SK-N-SH (cell line): Measurements from ENCODE around the gene GNAZ. TPM values are rescaled to one million over a fixed set of nuclear protein-coding genes. Genes with fewer than 3 reads are reported as not detected.

Source experiments
- CTCF ChIA-PET: fragments of 300-600, 350-600 bp; formaldehyde crosslinking; extraction: SDS; loops from one replicate; lab custom pipeline; 2021; lab: Yijun Ruan, JAX
- POLR2A ChIA-PET: fragments of 350-600 bp; sonication (Branson Sonifier 250); formaldehyde crosslinking; extraction: SDS; loops from one replicate; lab custom pipeline; 2020; ENCODE audit warnings: antibody characterized with exemption, inconsistent platforms; lab: Yijun Ruan, JAX
- DNase-seq: peaks from one replicate; pipeline ENCODE4 v3.0.0; 2012
- H2AFZ ChIP-seq: fragments of 200-600 bp; sonication (generic); 2 replicates; pipeline ENCODE4 v1.8.1; 2016; ENCODE audit warnings: antibody characterized with exemption, mild to moderate bottlenecking, low read depth
- H3F3A ChIP-seq: fragments of 200-600 bp; sonication (generic); replicated peaks from 2 replicates; pipeline ENCODE3; 2016; ENCODE audit warnings: antibody characterized with exemption, mild to moderate bottlenecking; ENCODE audit not compliant: insufficient read depth
- H3K27ac ChIP-seq, 2 experiments: fragments of 200-500 bp in 1 of 2; fragments of 200-600 bp in 1 of 2; sonication (Bioruptor generic) in 1 of 2; sonication (generic), shearing (Covaris generic) in 1 of 2; 2 replicates each; pipeline versions ENCODE4 v1.5.1 to v1.6.1; 2014 to 2016; ENCODE audit warnings: low read depth in 2 of 2, inconsistent platforms in 1 of 2, low read length in 1 of 2, mild to moderate bottlenecking in 1 of 2, mixed read lengths in 1 of 2
- H3K27me3 ChIP-seq: fragments of 200-600 bp; sonication (generic), shearing (Covaris generic); 2 replicates; pipeline ENCODE4 v1.6.1; 2016; ENCODE audit warnings: mixed run types; ENCODE audit not compliant: insufficient read depth
- H3K36me3 ChIP-seq, 2 experiments: fragments of 200-500 bp in 1 of 2; fragments of 200-600 bp in 1 of 2; sonication (Bioruptor generic) in 1 of 2; sonication (generic) in 1 of 2; replicated peaks in 1 of 2; 2 replicates each; pipeline versions ENCODE3 to v1.5.1; 2014 to 2016; ENCODE audit warnings: low read length in 1 of 2, mild to moderate bottlenecking in 1 of 2; ENCODE audit not compliant: insufficient read depth in 2 of 2, control insufficient read depth in 1 of 2
- H3K4me1 ChIP-seq, 2 experiments: fragments of 200-500 bp in 1 of 2; fragments of 200-600 bp in 1 of 2; sonication (Bioruptor generic) in 1 of 2; sonication (generic), shearing (Covaris generic) in 1 of 2; 2 replicates each; pipeline versions ENCODE4 v1.5.1 to v1.6.1; 2014 to 2016; ENCODE audit warnings: low read depth in 1 of 2, low read length in 1 of 2, mixed run types in 1 of 2; ENCODE audit not compliant: insufficient read depth in 2 of 2, control insufficient read depth in 1 of 2
- H3K4me2 ChIP-seq: fragments of 200-600 bp; sonication (generic), shearing (Covaris generic); 2 replicates; pipeline ENCODE4 v1.6.1; 2017; ENCODE audit warnings: mixed run types
- H3K4me3 ChIP-seq, 2 experiments: fragments of 200-500 bp in 1 of 2; fragments of 200-600 bp in 1 of 2; sonication (Bioruptor generic) in 1 of 2; sonication (generic), shearing (Covaris generic) in 1 of 2; 2 replicates each; pipeline versions ENCODE4 v1.5.1 to v1.8.1; 2014 to 2016; ENCODE audit warnings: low read depth in 2 of 2, inconsistent platforms in 1 of 2, low read length in 1 of 2, mild to moderate bottlenecking in 1 of 2, mixed read lengths in 1 of 2, moderate library complexity in 1 of 2
- H3K79me2 ChIP-seq: fragments of 200-600 bp; sonication (generic); 2 replicates; pipeline ENCODE4 v1.8.1; 2017; ENCODE audit warnings: mild to moderate bottlenecking; ENCODE audit not compliant: insufficient read depth
- H3K9ac ChIP-seq: fragments of 200-600 bp; sonication (generic); 2 replicates; pipeline ENCODE4 v1.6.1; 2017; ENCODE audit warnings: mixed run types
- H3K9me2 ChIP-seq: fragments of 200-600 bp; sonication (generic); 2 replicates; pipeline ENCODE4 v1.6.1; 2017; ENCODE audit warnings: mixed run types
- H3K9me3 ChIP-seq: fragments of 200-600 bp; sonication (generic); 2 replicates; pipeline ENCODE4 v1.6.1; 2017; ENCODE audit warnings: mixed run types, mild to moderate bottlenecking, moderate library complexity
- H4K20me1 ChIP-seq: fragments of 200-600 bp; sonication (generic); 2 replicates; pipeline ENCODE4 v1.6.1; 2017; ENCODE audit warnings: mild to moderate bottlenecking, mixed run types; ENCODE audit not compliant: insufficient read depth
- CHD2 ChIP-seq: fragments of 150-350 bp; IDR thresholded peaks from 2 replicates; pipeline ENCODE4 v1.6.1; 2018; ENCODE audit warnings: low read length; ENCODE audit not compliant: partially characterized antibody
- CTCF ChIP-seq: fragments of 200-600 bp; sonication (generic); IDR thresholded peaks from 2 replicates; pipeline ENCODE4 v1.6.1; 2017; ENCODE audit warnings: antibody characterized with exemption, mild to moderate bottlenecking, moderate library complexity
- ELF1 ChIP-seq: IDR thresholded peaks from 2 replicates; pipeline ENCODE4 v1.4.0; 2012
- FOXM1 ChIP-seq: IDR thresholded peaks from 2 replicates; pipeline ENCODE4 v1.4.0; 2012; ENCODE audit warnings: low read depth, mild to moderate bottlenecking
- JUND ChIP-seq: IDR thresholded peaks from 2 replicates; pipeline ENCODE4 v1.4.0; 2012
- MXI1 ChIP-seq: IDR thresholded peaks from 2 replicates; pipeline ENCODE4 v1.6.1; 2012; ENCODE audit warnings: mild to moderate bottlenecking, low read depth, low read length, improper control_type of control experiment
- RAD21 ChIP-seq: IDR thresholded peaks from 2 replicates; pipeline ENCODE4 v1.6.1; 2012; ENCODE audit warnings: mild to moderate bottlenecking, low read length
- RFX5 ChIP-seq: IDR thresholded peaks from 2 replicates; pipeline ENCODE4 v1.6.1; 2012; ENCODE audit warnings: mild to moderate bottlenecking, improper control_type of control experiment, low read length
- TAF1 ChIP-seq: IDR thresholded peaks from 2 replicates; pipeline ENCODE4 v1.6.1; 2012; ENCODE audit warnings: low read depth, mild to moderate bottlenecking, low read length, moderate library complexity, borderline replicate concordance
- USF2 ChIP-seq: fragments of 150-350 bp; IDR thresholded peaks from 2 replicates; pipeline ENCODE4 v1.6.1; 2017; ENCODE audit warnings: antibody characterized with exemption, low read length, low read depth, borderline replicate concordance
- YY1 ChIP-seq: IDR thresholded peaks from 2 replicates; pipeline ENCODE4 v1.4.0; 2012; ENCODE audit warnings: low read depth, mild to moderate bottlenecking
- WGBS: methylation state at CpG from one replicate; pipeline ENCODE4 v1.1.6; 2017; ENCODE audit warnings: low lambda C conversion rate; 5-methylcytosine and 5-hydroxymethylcytosine counted together
- polyA plus RNA-seq, 3 experiments: library from polyadenylated mRNA; depleted of rRNA; stranded (reverse); fragments of >200 nt; gene quantifications; 2 replicates each; pipeline ENCODE4 v1.2.3, GENCODE V29; 2012

Gene GNAZ
- polyA plus RNA-seq, 1 of the 3 experiments (the other 2 are of a cell fraction) = 6.5 TPM

GRCh38 chr22:23121424-23121823, 51.1 kb downstream of the GNAZ start:
- Histone ChIP-seq H3K79me2 (no peaks in the 10 kb centered on the region), H3K4me1 (peaks cover 0 to 39% of the 10 kb centered on the region in 2 experiments; a peak in 1 of 4 replicates), H3K9ac (no peak overlapping the region), H3K9me3 (no peaks in the 10 kb centered on the region), H3K27ac (no peak overlapping the region), H3F3A (no peaks in the 10 kb centered on the region), H3K36me3 (no peaks in the 10 kb centered on the region), H4K20me1 (no peaks in the 10 kb centered on the region), H3K4me2 (no peak overlapping the region), H3K4me3 (no peak overlapping the region), H3K27me3 (no peaks in the 10 kb centered on the region), H2AFZ (no peak overlapping the region), H3K9me2 (no peaks in the 10 kb centered on the region)
- CTCF ChIA-PET = interaction anchor here (0.5 to 10.0 kb wide), 6 partner anchors 8 to 921 kb away, joined by 3 to 161 read pairs (median 4); no protein-coding TSS in a partner anchor
- no peak for TF ChIP-seq JUND
- WGBS = 75% methylated on average over 9 of the region's 9 CpGs
- POLR2A ChIA-PET = no interaction called here
- DNase-seq = no peak

- Histone ChIP-seq H3K9ac (no peak overlapping the region), H3K27me3 (no peaks in the 10 kb centered on the region), H3K9me2 (no peaks in the 10 kb centered on the region), H3F3A (no peaks in the 10 kb centered on the region), H3K9me3 (no peaks in the 10 kb centered on the region), H3K79me2 (no peaks in the 10 kb centered on the region), H2AFZ (no peak overlapping the region), H3K4me2 (no peak overlapping the region), H4K20me1 (no peaks in the 10 kb centered on the region), H3K4me1 (peaks cover 0 to 33% of the 10 kb centered on the region in 2 experiments; a peak in 1 of 4 replicates), H3K36me3 (no peaks in the 10 kb centered on the region), H3K4me3 (no peak overlapping the region), H3K27ac (no peak overlapping the region)
- no peak for DNase-seq
- WGBS = 80% methylated on average over 7 of the region's 13 CpGs
- TF ChIP-seq RFX5 (no peak), RAD21 (no peak), YY1 (no peak), TAF1 (no peak), CHD2 (no peak), USF2 (no peak), CTCF (no peak), FOXM1 (no peak), ELF1 (no peak), MXI1 (no peak)
- POLR2A ChIA-PET = no interaction called here
- CTCF ChIA-PET = interaction anchor here (0.6 to 10.0 kb wide), 8 partner anchors 9 to 265 kb away, joined by 3 to 161 read pairs (median 3); partner anchors contain the start of gene GNAZ
Measured at GRCh38 chr22:23122216-23122957, 52.1 kb downstream of the GNAZ start.
